ENCODE measurements around the gene NFIA. TPM values are rescaled to one million over a fixed set of nuclear protein-coding genes. Genes with fewer than 3 reads are reported as not detected.

The NFIA gene
- polyA plus RNA-seq, 1 donor, result 9.6 TPM

DNA sequence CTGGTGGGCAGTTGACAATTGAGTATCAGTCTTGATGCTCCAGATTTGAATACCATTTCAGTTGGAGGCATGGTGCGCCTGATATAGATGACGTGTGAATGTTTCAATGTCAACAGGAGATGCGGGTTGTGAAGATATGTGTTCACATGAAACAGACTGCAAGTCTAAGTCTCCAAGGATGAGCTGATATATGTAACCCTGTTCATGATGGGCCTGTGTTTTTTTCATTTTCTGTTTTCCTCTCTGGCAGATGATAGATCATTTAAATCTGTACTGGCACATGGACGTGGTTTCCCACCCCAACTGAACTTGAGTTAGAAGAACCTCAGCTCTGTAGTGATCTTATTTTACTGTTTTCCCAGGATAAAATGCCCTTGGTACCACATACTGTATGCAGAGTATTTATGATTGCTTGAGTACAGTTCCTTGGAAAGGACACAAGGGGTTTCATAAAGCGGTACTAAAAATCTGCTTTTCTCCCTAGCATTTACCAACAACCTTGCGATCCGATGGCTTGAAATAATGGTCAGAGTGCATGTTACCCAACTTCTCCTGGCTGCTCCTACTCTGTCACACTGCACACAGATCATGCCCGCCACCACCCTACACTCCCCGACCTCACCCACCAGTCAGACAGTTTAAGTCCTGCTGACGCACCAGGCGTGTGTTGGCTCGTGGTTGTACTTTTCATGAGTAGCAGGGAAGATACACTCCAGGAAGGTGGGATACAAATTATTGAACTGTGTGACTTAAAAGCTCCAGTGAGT lies 131.1 kb downstream of the NFIA start:
- Histone ChIP-seq H3K36me3 (ENCODE audit: control insufficient read depth, insufficient read depth, low read length) (no peaks in the 10 kb centered on the region), H3K9me3 (ENCODE audit: control insufficient read depth, low read depth, low read length) (no peaks in the 10 kb centered on the region), H3K27me3 (ENCODE audit: control insufficient read depth, insufficient read depth, low read length) (no peaks in the 10 kb centered on the region), H3K4me1 (ENCODE audit: control insufficient read depth, insufficient read depth, low read length) (no peaks in the 10 kb centered on the region), H3K4me3 (ENCODE audit: low read length) (no peak overlapping the region), H3K27ac (ENCODE audit: low read length) (no peak overlapping the region)
- no peak for DNase-seq
- WGBS (ENCODE audit: insufficient coverage, low lambda C conversion rate), result 100% methylated on average over 3 of the region's 12 CpGs

DNA sequence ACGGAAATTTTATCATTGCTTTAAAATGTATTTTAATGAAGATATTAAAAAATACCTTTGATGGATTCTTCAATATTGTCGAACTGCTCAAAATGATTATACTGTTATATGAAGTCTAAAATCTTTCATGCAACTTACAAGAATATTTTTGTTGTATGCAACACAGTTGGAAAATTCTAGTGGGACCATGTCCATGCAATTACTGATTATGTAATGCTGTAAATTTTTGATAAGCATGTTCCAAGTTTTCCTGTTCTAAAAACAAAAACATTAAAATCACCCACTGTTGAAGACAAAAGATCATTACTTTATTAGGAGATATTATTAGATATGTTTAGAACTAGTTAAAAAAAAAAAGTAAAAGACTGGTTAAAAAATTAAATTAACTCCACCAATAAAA lies 132.8 kb downstream of the NFIA start:
- Histone ChIP-seq H3K4me1 (ENCODE audit: control insufficient read depth, insufficient read depth, low read length) (no peaks in the 10 kb centered on the region), H3K9me3 (ENCODE audit: control insufficient read depth, low read depth, low read length) (no peaks in the 10 kb centered on the region), H3K36me3 (ENCODE audit: control insufficient read depth, insufficient read depth, low read length) (no peaks in the 10 kb centered on the region), H3K27ac (ENCODE audit: low read length) (no peak overlapping the region), H3K27me3 (ENCODE audit: control insufficient read depth, insufficient read depth, low read length) (no peaks in the 10 kb centered on the region), H3K4me3 (ENCODE audit: low read length) (no peak overlapping the region)
- DNase-seq, result no peak
- WGBS (ENCODE audit: insufficient coverage, low lambda C conversion rate), result 97% methylated on average over 2 of the region's 2 CpGs

DNA sequence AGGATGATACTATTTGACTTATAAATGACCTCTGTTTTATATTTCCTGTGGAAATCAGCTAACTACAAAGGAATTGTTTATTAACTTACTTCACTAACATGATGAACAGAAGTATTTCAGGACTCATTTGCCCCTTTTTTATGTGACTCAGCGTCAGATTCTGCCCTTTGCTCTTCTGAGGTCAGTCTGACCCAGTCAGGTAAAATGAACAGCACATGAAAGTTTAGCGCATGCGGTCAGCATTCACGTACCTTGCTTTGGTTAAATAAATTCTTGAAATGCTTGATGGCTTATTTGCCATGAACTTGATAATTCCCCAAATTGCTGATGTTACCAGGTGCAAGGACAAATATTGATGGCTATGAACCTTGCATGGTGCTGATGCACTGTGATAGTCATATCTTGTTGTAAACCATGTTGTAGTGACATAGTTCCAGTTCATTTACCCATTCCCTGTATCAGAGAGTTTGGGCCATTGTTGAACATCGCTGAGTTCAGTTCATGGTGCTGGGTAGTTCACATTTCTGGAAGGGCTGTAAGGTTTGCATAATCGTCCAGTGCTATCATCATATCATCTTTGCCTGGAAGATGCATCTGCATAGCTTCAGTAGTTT lies 133.4 kb downstream of the NFIA start:
- 100% methylated on average over 1 of the region's 6 CpGs for WGBS (ENCODE audit: insufficient coverage, low lambda C conversion rate)
- DNase-seq, result no peak
- Histone ChIP-seq H3K9me3 (ENCODE audit: control insufficient read depth, low read depth, low read length) (no peaks in the 10 kb centered on the region), H3K27ac (ENCODE audit: low read length) (no peak overlapping the region), H3K4me3 (ENCODE audit: low read length) (no peak overlapping the region), H3K36me3 (ENCODE audit: control insufficient read depth, insufficient read depth, low read length) (no peaks in the 10 kb centered on the region), H3K4me1 (ENCODE audit: control insufficient read depth, insufficient read depth, low read length) (no peaks in the 10 kb centered on the region), H3K27me3 (ENCODE audit: control insufficient read depth, insufficient read depth, low read length) (no peaks in the 10 kb centered on the region)

DNA sequence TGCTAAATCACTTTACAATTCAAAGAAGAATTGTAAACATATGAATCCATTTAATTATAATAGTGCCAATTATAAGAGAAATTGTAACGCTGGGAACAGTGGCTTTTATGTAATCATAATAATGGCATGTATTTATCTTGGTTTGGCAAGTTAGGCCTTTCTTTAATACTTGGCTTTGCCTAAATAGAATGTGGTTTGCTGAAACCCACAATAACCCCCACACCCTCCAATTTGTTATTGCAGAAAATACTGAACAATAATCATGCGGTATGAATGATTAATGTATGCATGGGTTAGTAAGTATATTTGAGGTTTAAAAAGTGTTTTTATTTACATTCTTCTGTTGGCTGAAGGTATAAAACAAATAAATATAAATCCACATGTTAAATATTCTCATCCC lies 138.2 kb downstream of the NFIA start:
- no peak for DNase-seq
- no peak overlapping the region for H3K4me3 ChIP-seq (ENCODE audit: low read length)
- no peaks in the 10 kb centered on the region for H3K4me1 ChIP-seq (ENCODE audit: control insufficient read depth, insufficient read depth, low read length)
- no peaks in the 10 kb centered on the region for H3K36me3 ChIP-seq (ENCODE audit: control insufficient read depth, insufficient read depth, low read length)
- H3K9me3 ChIP-seq (ENCODE audit: control insufficient read depth, low read depth, low read length), result no peaks in the 10 kb centered on the region
- no CpG with 5 or more reads among the region's 2 CpGs for WGBS (ENCODE audit: insufficient coverage, low lambda C conversion rate)
- H3K27me3 ChIP-seq (ENCODE audit: control insufficient read depth, insufficient read depth, low read length), result no peaks in the 10 kb centered on the region
- H3K27ac ChIP-seq (ENCODE audit: low read length), result no peak overlapping the region

DNA sequence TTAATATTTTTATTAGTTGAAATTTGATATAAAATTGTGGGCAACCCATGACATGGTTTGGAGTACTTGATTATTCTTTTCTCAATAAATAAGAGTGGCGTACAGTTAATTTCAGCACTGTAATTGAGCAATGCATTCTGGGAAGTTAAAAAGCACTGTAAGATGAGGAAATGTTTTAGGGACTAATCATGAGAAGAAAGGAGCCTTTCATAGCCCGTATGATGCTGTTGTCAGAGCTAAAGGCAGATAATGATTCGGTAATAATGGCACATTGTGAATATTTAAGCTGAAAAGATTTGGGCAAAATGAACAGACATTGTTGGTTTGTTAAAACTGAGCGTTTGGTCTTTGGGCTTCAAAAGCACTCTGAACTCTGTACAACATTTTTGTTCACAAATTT lies 139.3 kb downstream of the NFIA start:
- DNase-seq, result no peak
- WGBS (ENCODE audit: insufficient coverage, low lambda C conversion rate), result 100% methylated on average over 2 of the region's 4 CpGs
- Histone ChIP-seq H3K36me3 (ENCODE audit: control insufficient read depth, insufficient read depth, low read length) (no peaks in the 10 kb centered on the region), H3K4me1 (ENCODE audit: control insufficient read depth, insufficient read depth, low read length) (no peaks in the 10 kb centered on the region), H3K9me3 (ENCODE audit: control insufficient read depth, low read depth, low read length) (no peaks in the 10 kb centered on the region), H3K4me3 (ENCODE audit: low read length) (no peak overlapping the region), H3K27me3 (ENCODE audit: control insufficient read depth, insufficient read depth, low read length) (no peaks in the 10 kb centered on the region), H3K27ac (ENCODE audit: low read length) (no peak overlapping the region)

- no peak overlapping the region for H3K27ac ChIP-seq (ENCODE audit: low read length)
Observed at GRCh38 chr1:61222240-61222639, 139.9 kb downstream of the NFIA start.

DNA sequence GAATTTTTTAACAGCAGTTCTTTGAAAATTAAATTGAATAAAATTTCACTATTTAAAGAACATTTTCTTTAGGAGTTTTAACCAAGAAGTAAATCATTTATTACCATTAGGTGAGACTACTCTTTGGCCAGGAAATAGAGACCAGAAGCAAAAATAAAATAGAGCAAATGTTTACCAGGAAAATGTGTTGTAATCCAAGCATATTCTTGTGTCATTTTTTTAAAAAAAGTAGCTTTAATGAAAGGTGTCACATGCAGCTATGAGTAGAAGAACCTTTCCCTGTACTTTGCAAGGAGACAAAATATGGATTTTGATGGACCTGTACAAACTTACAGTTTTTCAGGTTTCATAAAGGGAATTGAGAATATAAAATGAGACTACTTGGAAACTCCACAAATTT lies 140.8 kb downstream of the NFIA start:
- Histone ChIP-seq H3K4me3 (ENCODE audit: low read length) (no peak overlapping the region), H3K9me3 (ENCODE audit: control insufficient read depth, low read depth, low read length) (no peaks in the 10 kb centered on the region), H3K36me3 (ENCODE audit: control insufficient read depth, insufficient read depth, low read length) (no peaks in the 10 kb centered on the region), H3K27me3 (ENCODE audit: control insufficient read depth, insufficient read depth, low read length) (no peaks in the 10 kb centered on the region), H3K27ac (ENCODE audit: low read length) (no peak overlapping the region), H3K4me1 (ENCODE audit: control insufficient read depth, insufficient read depth, low read length) (no peaks in the 10 kb centered on the region)
- DNase-seq, result no peak

More at GRCh38 chr1:61222240-61222639, 139.9 kb downstream of the NFIA start:
- no peaks in the 10 kb centered on the region for H3K36me3 ChIP-seq (ENCODE audit: control insufficient read depth, insufficient read depth, low read length)
- H3K4me3 ChIP-seq (ENCODE audit: low read length), result no peak overlapping the region
- H3K9me3 ChIP-seq (ENCODE audit: control insufficient read depth, low read depth, low read length), result no peaks in the 10 kb centered on the region
- 94% methylated on average over 2 of the region's 2 CpGs for whole genome bisulfite sequencing (ENCODE audit: insufficient coverage, low lambda C conversion rate)
- no peaks in the 10 kb centered on the region for H3K4me1 ChIP-seq (ENCODE audit: control insufficient read depth, insufficient read depth, low read length)
- no peak for DNase-seq
- H3K27me3 ChIP-seq (ENCODE audit: control insufficient read depth, insufficient read depth, low read length), result no peaks in the 10 kb centered on the region

DNA sequence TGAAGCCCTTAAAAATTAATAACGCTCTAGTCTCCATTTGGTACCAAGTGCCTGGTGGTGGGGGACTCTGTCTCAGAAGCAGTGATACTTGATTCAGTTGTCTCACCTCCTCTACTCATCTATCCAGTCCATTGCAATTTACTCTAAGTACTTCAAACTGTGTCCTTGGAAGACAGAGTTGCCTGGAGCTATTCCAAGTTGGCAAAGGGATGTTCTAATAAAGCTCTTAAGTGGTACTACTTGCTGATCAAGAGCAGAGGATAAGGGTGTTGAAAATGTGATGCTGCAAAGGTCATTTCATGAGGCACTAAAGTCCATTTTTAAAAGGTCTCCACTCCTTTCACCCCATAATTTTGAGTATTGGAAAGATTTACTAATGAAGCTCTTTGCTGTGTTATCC lies 142.2 kb downstream of the NFIA start:
- Histone ChIP-seq H3K4me3 (ENCODE audit: low read length) (no peak overlapping the region), H3K36me3 (ENCODE audit: control insufficient read depth, insufficient read depth, low read length) (no peaks in the 10 kb centered on the region), H3K27ac (ENCODE audit: low read length) (no peak overlapping the region), H3K9me3 (ENCODE audit: control insufficient read depth, low read depth, low read length) (no peaks in the 10 kb centered on the region), H3K27me3 (ENCODE audit: control insufficient read depth, insufficient read depth, low read length) (no peaks in the 10 kb centered on the region), H3K4me1 (ENCODE audit: control insufficient read depth, insufficient read depth, low read length) (no peaks in the 10 kb centered on the region)
- no peak for DNase-seq
- WGBS (ENCODE audit: insufficient coverage, low lambda C conversion rate), result no CpG with 5 or more reads among the region's 1 CpG

GRCh38 chr1:61225478-61225877 lies 143.1 kb downstream of the NFIA start:
- Histone ChIP-seq H3K9me3 (ENCODE audit: control insufficient read depth, low read depth, low read length) (no peaks in the 10 kb centered on the region), H3K27me3 (ENCODE audit: control insufficient read depth, insufficient read depth, low read length) (no peaks in the 10 kb centered on the region), H3K36me3 (ENCODE audit: control insufficient read depth, insufficient read depth, low read length) (no peaks in the 10 kb centered on the region), H3K4me3 (ENCODE audit: low read length) (no peak overlapping the region), H3K4me1 (ENCODE audit: control insufficient read depth, insufficient read depth, low read length) (no peaks in the 10 kb centered on the region), H3K27ac (ENCODE audit: low read length) (no peak overlapping the region)
- WGBS (ENCODE audit: insufficient coverage, low lambda C conversion rate), result 96% methylated on average over 4 of the region's 9 CpGs
- DNase-seq, result no peak

- Histone ChIP-seq H3K9me3 (ENCODE audit: control insufficient read depth, low read depth, low read length) (no peaks in the 10 kb centered on the region), H3K4me1 (ENCODE audit: control insufficient read depth, insufficient read depth, low read length) (peaks cover 3% of the 10 kb centered on the region), H3K27me3 (ENCODE audit: control insufficient read depth, insufficient read depth, low read length) (no peaks in the 10 kb centered on the region), H3K36me3 (ENCODE audit: control insufficient read depth, insufficient read depth, low read length) (no peaks in the 10 kb centered on the region), H3K27ac (ENCODE audit: low read length) (no peak overlapping the region), H3K4me3 (ENCODE audit: low read length) (no peak overlapping the region)
- no peak for DNase-seq
- 91% methylated on average over 5 of the region's 12 CpGs for WGBS (ENCODE audit: insufficient coverage, low lambda C conversion rate)
Observed at GRCh38 chr1:61226791-61227567, 144.6 kb downstream of the NFIA start.

All from large intestine (tissue), 3 donors.